ENCODE data around the gene PAPPA2.

The PAPPA2 gene

DNA sequence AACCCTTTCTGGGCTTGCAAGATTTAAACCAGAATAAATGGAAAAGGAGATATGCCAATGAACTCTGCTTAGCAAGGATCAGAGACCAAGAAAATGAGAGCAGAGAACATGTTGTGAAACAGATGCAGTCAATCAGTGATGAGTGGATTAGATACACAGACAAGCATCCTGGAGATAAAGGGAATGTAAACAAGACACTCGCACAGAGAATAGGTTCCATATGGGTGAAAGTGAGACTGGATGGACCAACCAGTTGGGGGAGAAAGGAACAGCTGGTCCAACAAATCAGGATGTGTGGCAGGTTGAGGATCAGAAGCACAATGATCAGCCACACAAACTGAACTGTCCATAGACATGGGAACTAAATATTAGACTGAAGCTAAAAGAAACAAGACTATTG, 363.3 kb downstream of the PAPPA2 start:
- no peak for DNase-seq

DNA sequence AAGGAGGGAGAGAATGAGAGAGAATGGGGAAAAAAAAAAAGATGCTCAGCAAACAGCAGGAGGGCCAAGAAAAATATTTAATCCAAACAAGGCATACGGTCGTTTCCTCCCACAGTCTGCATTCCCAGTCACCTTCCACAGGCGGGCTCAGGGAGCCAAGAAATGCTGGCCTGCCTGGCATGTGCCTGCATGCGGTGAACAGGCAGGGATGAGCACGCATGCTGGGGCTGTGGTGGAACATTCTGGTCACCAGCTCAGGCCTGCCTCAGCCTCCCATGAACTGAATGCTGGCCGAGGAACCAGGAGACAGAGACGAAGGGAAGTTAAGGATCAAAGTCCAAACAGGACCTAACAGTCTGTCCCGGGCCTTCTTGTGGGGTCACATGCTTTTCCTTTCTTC, 366.3 kb downstream of the PAPPA2 start:
- DNase-seq, result no peak

DNA sequence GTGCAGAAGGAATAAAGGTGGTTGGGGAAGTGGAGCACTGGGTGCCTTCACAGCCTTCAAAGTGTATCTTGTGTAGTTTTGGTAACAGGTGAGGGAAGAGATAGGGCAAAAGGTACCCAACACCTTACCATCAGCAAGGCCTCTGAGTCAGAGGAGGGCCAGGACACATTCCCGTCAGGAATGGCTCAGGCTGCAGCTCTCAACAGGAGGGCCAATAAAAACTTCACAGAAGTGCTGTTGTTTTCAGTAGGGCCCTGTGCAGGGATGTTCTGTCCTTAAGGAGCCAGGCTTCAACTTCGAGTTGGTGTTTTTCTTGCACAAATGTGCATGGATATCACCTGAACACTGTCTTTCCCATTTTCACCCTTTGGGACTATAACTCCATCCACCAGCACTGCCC, 368.2 kb downstream of the PAPPA2 start:
- DNase-seq, result no peak

DNA sequence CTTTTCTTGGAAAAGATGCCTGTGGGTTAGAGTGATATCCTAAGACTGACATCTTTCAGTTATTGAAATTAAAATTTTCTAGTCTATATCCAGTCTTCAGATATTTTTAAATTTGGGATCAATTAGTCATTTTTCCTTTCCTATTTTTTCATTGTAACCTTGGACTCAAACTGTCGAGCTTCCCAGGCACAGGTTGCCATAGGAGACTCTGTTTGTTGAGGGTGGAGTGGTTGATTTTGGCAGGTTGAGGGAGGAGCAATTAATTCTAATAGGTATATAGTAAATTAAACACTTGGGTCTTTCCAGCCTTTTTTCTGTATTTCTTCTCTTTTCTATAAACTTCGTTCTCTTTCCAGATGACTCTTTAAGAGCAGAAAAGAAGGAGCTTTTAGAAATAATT, 374.7 kb downstream of the PAPPA2 start:
- no peak for DNase-seq

DNA sequence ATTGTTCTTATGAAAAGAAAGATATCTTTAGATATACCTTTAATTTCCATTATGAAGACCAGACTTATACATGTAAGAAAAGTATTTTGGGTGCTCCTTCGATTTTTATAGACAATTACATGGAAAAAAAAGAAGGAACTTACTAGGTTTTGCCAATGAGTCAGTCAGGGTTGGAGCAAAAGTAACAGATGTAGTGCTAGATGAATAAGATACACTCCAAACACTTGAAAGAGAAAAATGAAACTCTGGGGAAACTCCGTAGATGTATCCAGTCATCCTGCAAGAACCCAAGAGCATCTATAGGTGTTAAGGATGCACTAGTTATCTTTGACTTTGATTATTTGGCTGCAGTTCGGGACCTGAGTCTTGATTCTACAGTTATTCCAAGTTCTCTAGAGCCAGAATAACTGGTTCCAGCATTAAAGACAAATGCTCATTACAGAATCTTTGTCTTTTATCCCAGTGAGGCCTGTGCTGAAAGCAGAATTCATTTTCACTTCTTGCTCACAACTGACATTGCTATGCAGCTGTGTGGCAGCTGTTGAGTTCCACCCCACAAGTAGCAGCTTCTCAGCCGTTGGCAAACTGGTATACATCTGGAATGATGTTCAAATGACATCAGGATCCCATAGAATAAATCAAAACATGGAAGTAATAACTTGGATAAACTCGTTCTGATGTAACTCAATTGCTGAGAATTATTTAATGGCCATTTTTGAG, 375.5 kb downstream of the PAPPA2 start:
- DNase-seq, result no peak

DNA sequence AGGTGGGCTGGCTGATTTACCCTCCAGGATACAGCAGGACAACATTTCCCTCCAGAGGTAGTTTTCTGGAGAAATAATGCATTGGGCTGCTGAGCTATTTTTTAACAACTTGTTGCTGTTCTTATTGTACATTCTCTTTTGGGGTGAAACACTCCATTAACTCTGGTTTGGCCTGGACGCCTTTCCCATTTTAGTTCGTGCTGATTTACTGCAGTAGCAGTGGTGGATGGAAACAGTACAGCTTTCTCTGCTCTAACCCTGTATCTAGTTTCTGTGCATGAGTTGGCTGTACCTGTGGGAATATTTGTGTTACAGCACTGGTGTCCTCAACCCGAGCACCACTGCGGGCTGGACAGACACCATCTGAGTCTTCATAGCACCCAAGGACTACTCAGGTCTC, 376.2 kb downstream of the PAPPA2 start:
- no peak for DNase-seq

DNA sequence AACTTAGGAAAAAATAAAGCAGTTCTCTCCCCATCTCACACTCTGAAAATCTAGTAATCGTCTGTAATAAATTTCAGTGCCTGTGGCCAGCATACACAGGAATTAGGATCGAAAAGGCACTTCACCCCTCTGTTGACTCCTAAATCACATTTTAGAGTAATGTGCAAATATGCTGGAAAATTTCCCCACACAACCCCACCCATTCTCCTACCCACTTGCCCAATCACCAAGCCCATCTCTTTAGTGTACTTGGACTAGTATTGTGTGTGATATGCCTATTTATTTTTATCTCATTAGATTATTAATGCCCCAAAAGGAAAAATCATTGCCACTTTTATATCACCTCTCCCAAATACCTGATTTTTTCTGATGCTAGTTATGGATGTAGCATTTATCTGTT, 378.3 kb downstream of the PAPPA2 start:
- DNase-seq, result no peak

DNA sequence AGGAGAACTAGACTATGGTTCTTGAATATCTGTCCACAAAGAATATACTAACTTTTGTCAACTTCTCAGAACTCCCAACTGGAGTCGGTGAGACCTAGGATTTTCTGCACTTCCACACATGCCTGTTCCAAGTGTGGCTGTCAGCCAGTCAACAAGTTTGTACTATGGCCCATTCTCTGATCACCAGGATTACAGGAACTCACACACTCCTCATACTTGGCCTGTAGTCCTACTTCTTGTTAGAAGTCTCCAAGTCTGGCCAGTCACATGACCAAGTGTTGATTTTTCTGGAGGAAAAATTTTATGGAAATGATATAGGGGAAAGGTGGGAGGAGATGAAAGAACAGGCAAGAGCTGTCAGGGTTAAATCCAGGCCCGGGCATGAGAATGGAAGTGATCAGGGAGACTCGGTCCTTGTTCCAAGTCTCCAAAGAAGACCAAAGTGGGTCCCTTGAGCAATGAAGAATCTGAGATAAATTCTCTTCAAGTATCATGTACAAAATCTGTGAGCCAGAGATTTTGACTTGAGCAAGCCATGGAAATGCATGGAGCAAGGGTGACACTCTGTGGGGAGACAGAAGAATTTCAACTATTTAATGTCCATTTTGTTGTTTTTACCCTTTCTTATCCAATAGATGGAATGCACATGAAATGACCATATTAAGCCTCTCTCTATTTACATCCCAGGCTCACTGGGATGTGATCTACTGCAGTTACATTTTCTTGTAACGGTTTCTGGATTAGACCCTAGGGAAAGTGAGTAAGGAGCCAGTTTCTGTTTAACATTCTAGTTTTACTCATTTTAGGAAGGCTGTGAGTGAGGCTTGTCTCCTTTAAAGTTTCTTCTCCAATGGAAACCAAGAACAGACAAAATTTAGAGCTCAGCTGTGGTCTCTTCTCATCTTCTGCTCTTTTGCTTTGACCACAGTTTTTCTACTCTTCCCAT, 380.6 kb downstream of the PAPPA2 start:
- DNase-seq, result no peak

DNA sequence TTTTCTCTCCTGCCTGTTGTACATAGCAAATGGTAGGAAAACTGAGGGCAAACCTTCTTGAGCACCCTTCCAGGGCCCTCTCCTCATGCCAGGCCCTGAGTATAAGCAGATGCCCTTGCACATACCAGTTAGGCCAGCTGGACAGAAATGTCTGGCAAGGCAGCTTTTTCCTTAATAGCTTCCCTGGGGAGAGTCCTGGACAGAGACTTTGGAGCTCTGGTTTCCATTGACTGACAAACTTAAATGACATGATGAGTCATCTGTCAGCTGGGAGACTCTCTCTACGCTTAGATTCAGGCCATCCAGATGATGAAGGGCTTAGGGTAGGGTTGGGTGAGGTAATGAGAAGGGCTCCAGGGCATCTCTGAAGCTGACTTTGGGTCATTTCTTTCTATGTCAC, 384.1 kb downstream of the PAPPA2 start:
- DNase-seq, result no peak

DNA sequence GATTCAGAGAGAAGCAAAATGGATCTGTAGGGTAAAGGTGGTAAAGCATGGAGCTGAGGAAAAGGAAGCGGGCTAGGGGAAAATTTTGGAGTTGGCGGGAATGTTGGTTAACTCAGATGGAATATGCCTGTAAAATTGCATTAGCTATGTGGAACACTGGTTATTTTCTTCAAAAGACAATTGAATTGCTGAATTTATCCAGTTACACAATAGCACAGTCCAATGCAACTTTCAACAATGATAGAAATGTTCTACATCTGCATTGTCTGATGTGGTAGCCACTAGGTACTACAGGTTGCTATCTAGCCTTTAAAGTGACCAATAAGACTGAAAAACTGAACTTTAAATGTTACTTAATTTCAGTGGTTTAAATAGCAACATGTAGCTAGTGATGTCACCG, 386.3 kb downstream of the PAPPA2 start:
- DNase-seq, result no peak

DNA sequence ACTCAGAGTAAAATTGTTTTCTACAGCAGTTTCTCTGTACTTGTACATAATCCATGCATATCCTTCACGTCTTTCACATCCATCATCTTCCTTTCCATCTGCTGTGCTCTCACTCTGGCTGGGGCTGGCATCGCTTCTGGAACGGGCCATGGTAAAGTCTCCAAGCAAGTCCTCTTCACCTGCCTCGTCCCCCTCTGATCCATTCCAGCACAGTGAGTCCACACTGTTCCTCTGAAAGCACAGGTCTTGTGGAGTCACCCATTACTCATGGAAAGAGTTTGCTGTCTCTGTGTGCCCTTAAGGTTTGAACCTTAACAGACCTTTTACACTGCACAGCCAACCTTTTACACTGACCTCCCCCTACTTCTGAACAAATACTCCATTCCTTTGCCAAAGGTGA, 387.9 kb downstream of the PAPPA2 start:
- DNase-seq, result no peak

DNA sequence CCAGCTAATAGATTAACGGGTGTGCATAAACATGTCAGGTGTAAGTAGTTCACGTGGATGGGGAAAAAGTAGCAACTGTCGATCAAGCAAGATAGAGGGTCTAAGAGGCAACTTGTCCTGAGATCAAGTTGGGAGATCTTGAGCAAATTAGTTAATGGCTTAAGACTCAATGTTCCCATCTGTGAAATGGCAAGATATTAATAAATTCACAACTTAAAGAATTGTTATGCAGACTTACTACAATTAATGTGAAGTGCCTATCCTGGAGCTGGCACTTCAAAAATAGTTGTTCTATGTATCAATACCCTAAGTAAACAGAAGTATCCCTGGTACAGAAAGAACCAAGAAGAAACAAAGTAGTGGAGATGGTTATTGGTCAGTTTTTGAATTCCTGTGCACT, 389.1 kb downstream of the PAPPA2 start:
- no peak for DNase-seq

DNA sequence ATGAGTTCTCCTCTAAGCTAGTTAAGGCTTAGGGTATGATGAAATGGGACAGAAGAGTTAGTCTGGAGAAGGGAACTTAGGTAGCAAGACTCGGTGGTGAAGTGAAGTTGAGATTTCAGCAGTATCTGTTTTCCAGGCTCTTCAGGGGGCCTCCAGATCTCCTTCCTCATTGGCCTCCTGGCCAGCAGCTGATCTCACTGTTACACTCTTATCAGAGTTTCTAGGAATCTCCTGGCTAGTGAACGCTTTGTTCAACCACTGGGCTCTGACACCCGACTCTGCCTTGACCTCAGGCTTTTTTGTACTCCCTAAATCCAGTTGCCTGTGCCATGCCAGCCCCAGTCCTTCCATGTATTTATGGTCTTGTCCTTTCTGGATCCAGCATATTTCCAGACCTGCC, 390.5 kb downstream of the PAPPA2 start:
- no peak for DNase-seq

DNA sequence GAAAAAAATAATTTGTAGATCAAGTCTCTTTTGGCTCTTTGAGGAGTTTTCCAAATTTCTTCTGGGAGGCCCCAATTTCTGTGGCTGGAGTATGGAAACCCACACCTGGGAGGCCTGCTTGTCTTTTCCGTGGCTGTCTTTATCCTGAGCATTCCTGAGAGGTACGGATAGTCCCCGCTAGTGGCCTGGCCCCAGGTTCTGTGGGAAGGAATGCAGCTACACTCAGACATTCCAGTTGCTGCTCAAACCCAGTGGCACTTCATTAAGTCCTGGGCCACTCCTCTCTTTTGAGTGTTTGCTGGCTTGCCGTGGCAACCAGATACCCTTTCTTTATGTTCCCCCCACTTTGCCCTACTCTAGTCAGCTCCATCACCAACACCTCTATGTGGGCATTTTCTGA, 391.1 kb downstream of the PAPPA2 start:
- no peak for DNase-seq

DNA sequence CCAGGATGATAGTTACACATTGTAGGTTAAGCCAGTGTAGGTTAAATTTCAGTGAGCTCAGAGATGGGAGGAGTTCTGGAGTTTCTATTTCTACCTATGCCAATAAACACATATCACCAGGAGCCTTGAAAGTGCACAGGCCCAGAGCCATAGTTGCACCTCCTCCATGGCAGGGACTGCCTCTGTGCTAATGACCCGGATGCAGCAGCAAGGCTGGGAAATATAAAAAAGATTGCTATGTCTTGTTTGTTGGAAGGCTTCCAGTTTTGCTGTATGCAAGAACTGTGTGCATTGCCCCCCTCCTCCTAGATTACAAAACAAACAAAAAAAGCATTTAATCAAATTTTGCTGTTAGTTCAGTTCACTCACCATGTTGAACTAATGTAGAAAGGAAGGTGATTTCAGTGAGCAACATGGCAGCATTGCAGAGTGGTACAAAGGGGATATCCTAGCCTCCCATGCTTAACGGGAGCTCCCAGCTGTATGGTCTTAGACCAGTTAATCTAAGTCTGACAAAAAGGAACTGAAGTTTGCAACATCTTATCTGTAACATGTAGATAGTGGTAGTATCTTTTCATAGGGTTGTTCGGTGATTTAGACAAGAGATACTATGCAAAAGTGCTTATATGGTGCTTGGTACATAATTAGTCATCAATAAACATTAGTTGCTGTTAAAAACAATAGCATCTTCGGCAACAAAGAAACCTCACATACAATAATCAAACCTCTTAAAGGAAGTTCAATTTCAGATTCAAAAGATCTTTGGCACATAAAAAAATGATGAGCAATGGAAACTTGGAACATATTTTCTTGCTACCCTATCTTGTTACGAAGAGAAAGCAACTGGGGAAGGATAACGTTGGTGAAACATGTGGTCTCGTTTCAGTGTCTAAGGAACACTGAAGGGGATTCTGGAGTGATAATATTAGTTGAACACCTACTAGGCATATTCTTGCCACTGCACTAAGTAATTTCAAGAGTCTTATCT, 392.1 kb downstream of the PAPPA2 start:
- no peak for DNase-seq

DNA sequence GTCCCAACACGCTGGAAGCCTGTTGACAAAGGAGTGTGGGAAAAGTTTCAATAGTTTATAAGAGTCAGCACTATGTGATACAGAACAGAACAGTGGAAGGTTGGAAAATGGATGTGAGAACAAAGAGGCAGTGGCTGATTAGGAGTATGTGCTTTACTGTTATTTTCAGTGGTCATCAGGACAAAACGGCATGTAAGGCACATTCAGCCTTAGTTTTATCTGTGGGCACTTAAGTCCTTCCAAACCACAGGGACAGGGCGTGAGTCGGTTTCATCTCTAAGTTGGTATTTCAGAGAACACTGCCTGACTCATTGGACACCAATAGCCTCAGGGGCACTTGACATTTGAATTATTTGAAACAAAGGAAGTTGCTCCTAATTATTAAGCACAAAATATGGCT, 394.7 kb downstream of the PAPPA2 start:
- DNase-seq, result no peak

DNA sequence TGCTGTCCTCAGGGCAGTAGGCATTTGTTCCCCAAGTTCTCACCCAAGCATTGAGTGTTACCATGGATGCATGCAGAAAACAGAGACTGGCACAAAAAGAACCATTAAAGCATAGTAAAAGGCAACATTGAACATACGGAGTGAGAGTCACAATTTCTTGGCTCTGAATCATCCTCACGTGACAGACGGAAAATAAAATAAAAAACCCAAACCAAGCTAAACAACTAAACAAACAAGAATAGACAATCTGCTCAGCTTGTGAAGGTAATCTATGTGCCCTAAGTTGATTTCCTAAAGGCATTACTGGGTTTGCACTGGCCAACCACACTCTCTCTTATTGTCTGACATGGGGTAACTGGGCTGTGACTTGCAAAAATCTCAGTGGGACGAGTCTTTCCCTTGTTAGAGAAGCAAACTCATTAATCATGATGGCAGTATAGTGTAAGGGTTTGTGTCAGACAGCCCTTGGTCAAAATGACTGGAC, 395.5 kb downstream of the PAPPA2 start:
- DNase-seq, result peak; percentile 24

DNA sequence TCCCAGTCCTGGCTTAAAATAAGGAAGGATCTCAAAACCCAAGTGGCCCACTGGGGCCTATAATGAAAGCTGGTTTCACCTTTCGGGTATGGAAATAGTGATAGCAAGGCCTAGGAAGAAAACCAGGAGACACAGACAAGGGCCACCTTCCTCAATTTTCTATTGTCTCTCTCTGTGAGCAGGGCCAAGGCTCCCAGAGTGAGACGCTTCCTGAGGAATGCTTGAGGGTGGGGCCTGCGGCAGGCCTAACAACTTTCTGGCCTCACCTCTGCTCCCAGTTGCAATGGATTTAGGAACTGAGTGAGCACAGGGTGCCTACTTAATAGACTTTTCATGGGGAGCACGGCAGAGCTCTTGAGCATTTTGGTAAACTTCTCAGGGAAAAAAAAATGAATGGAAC, 400.6 kb downstream of the PAPPA2 start:
- no peak for DNase-seq

DNA sequence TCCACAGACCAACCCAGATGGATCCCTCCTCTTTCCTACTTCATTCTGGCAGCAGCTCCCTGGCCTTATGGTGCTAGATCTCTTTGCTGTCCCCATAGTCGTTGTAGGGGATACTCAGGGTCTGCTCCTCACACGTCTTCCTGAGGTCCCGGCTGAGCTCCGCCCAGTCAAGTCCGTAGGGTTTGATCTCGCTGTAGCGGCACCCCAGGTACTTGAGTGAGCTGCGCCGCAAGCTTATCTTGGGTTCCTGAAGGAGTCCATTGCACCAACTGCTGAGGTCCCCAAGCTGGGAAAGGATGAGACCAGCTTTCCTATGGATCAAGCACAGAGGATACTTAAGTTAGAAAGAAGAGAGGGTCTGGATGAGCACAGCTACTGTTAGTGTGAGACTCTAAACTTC, 401.2 kb downstream of the PAPPA2 start:
- no peak for DNase-seq

DNA sequence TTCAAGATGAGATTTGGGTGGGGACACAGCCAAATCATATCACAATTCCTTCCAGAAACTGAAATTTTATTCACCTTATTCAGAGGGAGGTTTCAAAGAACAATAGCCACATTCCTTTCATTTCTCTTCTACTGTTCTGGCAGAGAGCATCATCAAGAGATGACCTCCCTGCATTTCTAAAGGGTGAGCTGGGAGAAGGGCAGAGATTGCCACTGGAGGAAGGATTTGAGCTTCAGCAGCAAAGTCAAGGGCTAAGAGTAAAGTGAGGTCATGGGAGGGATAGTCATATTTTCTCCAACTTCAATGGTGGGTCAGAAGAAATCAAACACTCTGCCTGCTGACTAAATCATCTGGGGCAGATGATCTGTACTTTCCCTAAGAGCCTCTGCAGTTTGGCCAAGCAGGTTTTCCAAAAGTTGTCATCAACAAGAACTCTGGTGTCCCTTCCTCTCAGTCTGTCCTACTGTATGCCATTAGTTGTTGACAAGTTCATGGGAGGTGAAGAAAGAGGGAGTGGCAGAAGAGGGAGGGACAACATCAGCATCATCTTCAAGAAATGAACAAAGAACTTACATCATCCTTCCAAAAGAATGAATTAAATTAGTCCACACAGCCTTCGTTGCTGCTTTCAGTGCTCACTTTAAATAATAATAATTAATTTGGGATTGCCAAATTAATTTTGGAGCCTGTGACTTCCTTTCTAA, 403.2 kb downstream of the PAPPA2 start:
- no peak for DNase-seq

DNA sequence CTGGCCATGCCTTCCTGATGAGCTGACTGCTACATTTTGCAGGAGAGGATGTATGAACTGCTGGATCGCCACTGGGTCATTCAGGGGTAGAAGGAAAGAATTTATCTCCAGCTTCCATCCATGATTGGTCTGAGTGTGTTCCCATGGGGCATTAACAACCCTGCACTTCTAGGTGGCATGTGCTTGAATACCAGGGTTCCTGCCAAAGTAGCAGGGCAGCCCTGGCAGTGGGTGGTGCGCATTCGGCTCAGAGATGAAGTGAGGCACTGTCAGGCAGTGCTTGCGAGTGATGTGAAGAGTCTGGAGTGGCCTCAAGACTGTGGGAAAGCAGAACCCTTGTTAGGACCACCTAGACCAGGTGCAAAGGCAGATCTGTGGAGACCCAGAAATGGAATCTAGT, 406.6 kb downstream of the PAPPA2 start:
- no peak for DNase-seq

DNA sequence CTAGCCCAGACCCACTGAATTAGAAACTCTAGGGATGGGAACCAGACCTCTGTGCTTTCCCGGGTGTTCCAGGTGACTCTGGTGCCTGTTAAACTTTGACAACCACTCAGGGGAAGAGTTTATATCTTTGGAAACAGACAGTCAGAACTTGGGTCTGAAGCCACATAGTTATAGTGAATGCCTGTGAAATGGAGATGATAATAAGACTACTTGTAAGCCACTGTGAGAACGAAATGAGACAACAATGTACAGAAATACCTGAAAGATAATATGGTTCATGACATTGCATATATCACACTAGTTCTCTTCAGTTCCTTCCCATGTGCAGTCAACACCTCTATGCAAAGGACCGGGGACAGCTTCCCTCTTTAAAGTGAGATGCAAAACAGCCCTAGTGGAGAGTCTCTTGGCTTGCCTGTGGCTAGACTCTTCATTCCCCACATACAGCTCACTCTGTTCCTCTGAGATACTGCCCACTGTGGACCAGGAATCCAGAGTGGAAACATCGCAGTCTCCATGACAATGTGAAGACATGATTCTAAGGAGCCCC, 414.1 kb downstream of the PAPPA2 start:
- DNase-seq, result no peak

All from T1000 (cell line).